Measurements from ENCODE around the gene KCNMA1. TPM values are rescaled to one million over a fixed set of nuclear protein-coding genes. Genes with fewer than 3 reads are reported as not detected.

Gene KCNMA1
- polyA plus RNA-seq, 1 donor from 2014 or later: 60.8 TPM

- no peaks in the 10 kb centered on the region for H3K27me3 ChIP-seq (ENCODE audit: insufficient read depth, low read depth, low read length)
- H3K9me3 ChIP-seq (ENCODE audit: low read length): no peaks in the 10 kb centered on the region
- TF ChIP-seq, protein P1, sequence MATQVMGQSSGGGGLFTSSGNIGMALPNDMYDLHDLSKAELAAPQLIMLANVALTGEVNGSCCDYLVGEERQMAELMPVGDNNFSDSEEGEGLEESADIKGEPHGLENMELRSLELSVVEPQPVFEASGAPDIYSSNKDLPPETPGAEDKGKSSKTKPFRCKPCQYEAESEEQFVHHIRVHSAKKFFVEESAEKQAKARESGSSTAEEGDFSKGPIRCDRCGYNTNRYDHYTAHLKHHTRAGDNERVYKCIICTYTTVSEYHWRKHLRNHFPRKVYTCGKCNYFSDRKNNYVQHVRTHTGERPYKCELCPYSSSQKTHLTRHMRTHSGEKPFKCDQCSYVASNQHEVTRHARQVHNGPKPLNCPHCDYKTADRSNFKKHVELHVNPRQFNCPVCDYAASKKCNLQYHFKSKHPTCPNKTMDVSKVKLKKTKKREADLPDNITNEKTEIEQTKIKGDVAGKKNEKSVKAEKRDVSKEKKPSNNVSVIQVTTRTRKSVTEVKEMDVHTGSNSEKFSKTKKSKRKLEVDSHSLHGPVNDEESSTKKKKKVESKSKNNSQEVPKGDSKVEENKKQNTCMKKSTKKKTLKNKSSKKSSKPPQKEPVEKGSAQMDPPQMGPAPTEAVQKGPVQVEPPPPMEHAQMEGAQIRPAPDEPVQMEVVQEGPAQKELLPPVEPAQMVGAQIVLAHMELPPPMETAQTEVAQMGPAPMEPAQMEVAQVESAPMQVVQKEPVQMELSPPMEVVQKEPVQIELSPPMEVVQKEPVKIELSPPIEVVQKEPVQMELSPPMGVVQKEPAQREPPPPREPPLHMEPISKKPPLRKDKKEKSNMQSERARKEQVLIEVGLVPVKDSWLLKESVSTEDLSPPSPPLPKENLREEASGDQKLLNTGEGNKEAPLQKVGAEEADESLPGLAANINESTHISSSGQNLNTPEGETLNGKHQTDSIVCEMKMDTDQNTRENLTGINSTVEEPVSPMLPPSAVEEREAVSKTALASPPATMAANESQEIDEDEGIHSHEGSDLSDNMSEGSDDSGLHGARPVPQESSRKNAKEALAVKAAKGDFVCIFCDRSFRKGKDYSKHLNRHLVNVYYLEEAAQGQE (IDR thresholded peaks at IDR 0.05; ENCODE audit: borderline replicate concordance): no peak
- TF ChIP-seq POLR2AphosphoS5 (IDR thresholded peaks at IDR 0.05) (no peak), RAD21 (conservative IDR thresholded peaks at IDR 0.05) (no peak)
- H3K36me3 ChIP-seq (ENCODE audit: insufficient read depth, low read length): no peaks in the 10 kb centered on the region
- H2AFZ ChIP-seq (ENCODE audit: low read depth, low read length): no peak overlapping the region
- no peaks in the 10 kb centered on the region for H3F3A ChIP-seq (ENCODE audit: insufficient read depth, low read length, poor library complexity, severe bottlenecking)
- no peak overlapping the region for H3K4me3 ChIP-seq (ENCODE audit: low read length)
- H3K79me2 ChIP-seq (replicated peaks; ENCODE audit: insufficient read depth, low read length): no peaks in the 10 kb centered on the region
- H3K4me2 ChIP-seq (ENCODE audit: low read length): no peak overlapping the region
- H3K9me2 ChIP-seq (ENCODE audit: insufficient read depth, low read length): no peaks in the 10 kb centered on the region
- H3K27ac ChIP-seq (ENCODE audit: low read length): no peak overlapping the region
- H4K20me1 ChIP-seq (ENCODE audit: insufficient read depth): no peaks in the 10 kb centered on the region
- H3K9ac ChIP-seq (ENCODE audit: low read length): no peak overlapping the region
Measured at GRCh38 chr10:77493851-77494261, 143.8 kb downstream of the KCNMA1 start.

DNA sequence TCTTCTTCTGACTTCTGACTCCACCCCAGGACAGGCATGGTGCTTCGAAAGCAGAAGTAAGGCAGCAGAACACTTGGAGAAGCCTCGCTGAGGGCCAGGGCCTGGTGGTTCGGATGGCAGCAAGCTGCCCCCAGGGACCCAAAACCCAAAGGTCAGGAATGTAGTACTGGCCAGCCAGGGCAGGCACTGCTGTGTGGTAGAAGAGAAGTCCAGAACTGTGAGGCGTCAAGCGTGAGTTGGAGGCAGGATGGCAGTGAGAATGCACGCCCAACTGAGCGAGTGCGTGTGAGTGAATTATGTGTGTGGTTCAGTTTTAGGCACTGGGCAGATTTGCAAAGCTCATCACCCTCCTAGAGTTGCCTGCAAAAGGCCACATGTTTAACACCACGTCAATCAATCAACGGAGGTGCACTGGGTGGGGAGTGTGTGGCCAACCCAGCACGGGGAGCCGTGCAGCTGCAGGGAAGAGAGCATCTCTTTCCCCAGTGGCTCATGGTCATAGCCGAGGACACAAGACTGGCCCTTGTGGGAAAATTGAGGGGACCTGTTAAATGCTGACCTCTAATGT, 144.3 kb downstream of the KCNMA1 start:
- Histone ChIP-seq H3K4me2 (ENCODE audit: low read length) (no peak overlapping the region), H3K36me3 (ENCODE audit: insufficient read depth, low read length) (no peaks in the 10 kb centered on the region), H3K27me3 (ENCODE audit: insufficient read depth, low read depth, low read length) (no peaks in the 10 kb centered on the region), H3K9me2 (ENCODE audit: insufficient read depth, low read length) (no peaks in the 10 kb centered on the region), H2AFZ (ENCODE audit: low read depth, low read length) (no peak overlapping the region), H3K4me3 (ENCODE audit: low read length) (no peak overlapping the region), H3F3A (ENCODE audit: insufficient read depth, low read length, poor library complexity, severe bottlenecking) (no peaks in the 10 kb centered on the region), H3K9ac (ENCODE audit: low read length) (no peak overlapping the region), H3K27ac (ENCODE audit: low read length) (no peak overlapping the region), H3K79me2 (replicated peaks; ENCODE audit: insufficient read depth, low read length) (no peaks in the 10 kb centered on the region), H4K20me1 (ENCODE audit: insufficient read depth) (no peaks in the 10 kb centered on the region), H3K9me3 (ENCODE audit: low read length) (no peaks in the 10 kb centered on the region)
- TF ChIP-seq CTCF (IDR thresholded peaks at IDR 0.05; ENCODE audit: poor library complexity, severe bottlenecking) (no peak), EP300 (conservative IDR thresholded peaks at IDR 0.05; ENCODE audit: poor library complexity, severe bottlenecking) (no peak), TAF1 (IDR thresholded peaks at IDR 0.05; ENCODE audit: low read depth) (no peak), POLR2AphosphoS5 (IDR thresholded peaks at IDR 0.05) (no peak), EZH2 (IDR thresholded peaks at IDR 0.05; ENCODE audit: borderline replicate concordance, insufficient read depth, low read length, poor library complexity, severe bottlenecking) (no peak), SMC3 (conservative IDR thresholded peaks at IDR 0.05; ENCODE audit: poor library complexity) (no peak), RAD21 (conservative IDR thresholded peaks at IDR 0.05) (no peak), MXI1 (conservative IDR thresholded peaks at IDR 0.05; ENCODE audit: poor library complexity, severe bottlenecking) (no peak)
- TF ChIP-seq, protein P1 (IDR thresholded peaks at IDR 0.05; ENCODE audit: borderline replicate concordance): no peak

Data from neural cell (in vitro differentiated cells).